GM12872 (cell line): Measurements from ENCODE around the gene ZNF683.

Experiments used
- TF ChIP-seq, protein P1 (sequence below): IDR thresholded peaks from 3 replicates; pipeline ENCODE4 v1.5.1; 2011; ENCODE audit warnings: low read depth, mild to moderate bottlenecking, low read length, moderate library complexity; ENCODE audit not compliant: insufficient read depth

ZNF683 gene

DNA sequence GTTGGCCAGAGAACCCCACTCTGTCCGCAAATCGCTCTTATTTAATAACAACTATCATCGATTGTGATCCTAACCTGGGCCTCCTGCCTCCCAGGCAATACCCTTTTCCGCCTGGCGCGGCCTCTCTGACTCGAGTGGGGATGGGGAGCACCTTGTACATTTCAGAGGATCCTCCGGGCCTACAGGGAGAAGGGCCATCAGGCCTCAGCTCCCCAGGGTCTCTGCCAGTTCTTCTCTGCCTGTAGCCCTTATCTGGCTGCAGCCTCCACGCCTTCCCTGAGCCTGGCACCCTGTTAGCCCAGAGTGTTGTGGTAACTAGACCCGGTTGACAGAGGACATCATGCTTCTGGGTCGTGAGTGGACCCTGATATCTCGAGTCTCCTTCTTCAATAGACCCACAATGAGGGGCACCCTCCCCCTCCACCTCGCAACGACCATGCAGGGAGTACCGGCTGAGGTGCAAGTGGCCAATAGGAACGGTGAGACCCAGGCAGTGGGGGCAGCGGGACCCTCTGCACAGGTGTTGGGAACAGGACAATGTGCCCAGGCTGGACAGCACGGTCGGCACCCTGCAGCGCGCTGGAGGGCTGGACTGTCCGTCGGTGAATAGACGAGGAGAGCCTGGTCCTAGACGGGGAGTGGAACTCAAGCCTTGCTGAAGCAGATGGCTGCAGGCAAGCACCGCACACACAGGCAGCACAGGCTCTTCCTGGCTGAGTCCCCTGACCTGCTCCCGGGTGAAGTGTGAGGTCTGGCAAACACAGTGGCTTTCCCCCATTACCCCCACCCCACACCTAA, 11.5 kb downstream of the ZNF683 start:
- TF ChIP-seq, protein P1, sequence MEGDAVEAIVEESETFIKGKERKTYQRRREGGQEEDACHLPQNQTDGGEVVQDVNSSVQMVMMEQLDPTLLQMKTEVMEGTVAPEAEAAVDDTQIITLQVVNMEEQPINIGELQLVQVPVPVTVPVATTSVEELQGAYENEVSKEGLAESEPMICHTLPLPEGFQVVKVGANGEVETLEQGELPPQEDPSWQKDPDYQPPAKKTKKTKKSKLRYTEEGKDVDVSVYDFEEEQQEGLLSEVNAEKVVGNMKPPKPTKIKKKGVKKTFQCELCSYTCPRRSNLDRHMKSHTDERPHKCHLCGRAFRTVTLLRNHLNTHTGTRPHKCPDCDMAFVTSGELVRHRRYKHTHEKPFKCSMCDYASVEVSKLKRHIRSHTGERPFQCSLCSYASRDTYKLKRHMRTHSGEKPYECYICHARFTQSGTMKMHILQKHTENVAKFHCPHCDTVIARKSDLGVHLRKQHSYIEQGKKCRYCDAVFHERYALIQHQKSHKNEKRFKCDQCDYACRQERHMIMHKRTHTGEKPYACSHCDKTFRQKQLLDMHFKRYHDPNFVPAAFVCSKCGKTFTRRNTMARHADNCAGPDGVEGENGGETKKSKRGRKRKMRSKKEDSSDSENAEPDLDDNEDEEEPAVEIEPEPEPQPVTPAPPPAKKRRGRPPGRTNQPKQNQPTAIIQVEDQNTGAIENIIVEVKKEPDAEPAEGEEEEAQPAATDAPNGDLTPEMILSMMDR = no peak

DNA sequence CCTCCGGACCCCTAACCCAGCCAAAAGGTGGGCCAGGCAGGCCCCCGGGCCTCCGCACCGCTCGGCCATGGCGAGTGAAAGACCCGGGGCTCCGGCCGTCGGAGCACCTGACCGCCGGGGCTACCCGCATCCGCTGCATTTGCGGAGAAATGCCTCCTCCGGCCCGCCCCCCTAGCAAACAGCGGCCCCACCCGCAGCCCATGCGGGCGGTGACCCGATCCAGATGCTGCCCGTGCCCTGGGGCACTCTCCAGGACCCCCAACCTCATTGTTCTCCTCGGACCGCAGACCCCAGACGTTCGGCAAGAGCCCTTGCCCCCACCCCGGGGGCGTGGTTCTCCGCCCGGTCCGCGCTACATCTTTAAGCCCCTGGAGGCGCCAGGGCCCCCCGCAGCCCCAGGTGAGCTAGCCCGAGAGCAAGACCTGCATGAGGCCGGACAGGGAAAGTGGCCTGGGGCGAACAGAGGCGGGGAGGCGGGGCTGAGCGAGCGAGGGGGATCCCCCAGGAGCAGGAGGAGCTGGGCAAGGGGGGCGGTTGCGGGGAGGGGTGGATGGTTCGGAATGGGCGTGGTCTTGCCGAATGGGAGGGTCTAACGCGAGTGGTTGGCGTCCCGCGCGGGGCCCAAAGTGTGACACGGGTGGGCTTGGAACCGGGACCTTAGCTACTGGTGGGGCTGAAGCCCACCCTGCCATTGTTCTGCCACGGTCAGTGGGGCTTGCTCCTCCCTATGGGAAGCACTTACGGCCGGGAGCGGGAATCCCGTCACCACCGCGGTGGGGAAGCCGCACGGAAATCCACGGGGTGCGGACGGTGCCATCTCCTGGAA, 12.4 kb downstream of the ZNF683 start:
- TF ChIP-seq, protein P1 = no peak

DNA sequence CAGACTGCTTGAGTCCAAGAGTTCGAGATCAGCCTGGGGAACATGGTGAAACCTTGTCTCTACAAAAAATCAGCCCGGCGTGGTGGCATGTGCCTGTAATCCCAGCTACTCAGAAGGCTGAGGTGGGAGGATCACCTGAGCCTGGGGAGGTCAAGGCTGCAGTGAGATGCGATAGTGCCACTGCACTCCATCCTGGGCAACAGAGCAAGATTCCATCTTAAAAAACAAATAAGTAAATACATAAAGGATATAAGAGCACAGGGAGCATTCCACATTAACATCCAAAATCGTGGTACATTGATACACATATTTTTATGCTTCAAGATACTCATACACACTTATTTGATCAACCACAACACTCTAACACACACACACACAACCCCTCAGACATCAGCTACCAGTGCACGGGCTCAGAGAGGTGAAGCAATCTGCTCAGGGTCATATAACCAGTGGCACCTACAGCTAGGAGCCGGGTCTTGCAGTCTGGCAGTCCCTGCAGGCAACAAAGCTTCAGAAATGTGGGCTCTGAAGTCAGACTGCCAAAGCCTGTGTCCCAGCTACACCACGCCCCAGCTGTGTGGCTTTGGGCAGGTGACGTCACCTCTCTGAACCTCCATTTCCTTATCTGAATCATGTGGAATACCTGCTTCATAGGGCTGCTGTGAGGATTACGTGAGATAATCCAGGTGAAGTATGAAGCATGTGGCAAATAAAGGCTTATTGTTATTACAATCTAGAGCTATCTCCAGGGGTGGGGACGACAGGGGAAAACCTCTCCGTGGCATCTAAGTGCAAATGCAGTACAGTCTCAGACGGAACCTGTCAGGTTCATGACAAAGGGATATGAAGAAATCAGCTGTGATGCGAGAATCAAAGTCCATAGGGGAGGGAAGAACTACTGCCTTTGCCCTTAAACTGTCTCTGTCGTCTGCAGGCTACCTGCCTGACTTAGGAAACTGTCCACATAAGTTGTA, 13.9 kb downstream of the ZNF683 start:
- TF ChIP-seq, protein P1 = no peak

DNA sequence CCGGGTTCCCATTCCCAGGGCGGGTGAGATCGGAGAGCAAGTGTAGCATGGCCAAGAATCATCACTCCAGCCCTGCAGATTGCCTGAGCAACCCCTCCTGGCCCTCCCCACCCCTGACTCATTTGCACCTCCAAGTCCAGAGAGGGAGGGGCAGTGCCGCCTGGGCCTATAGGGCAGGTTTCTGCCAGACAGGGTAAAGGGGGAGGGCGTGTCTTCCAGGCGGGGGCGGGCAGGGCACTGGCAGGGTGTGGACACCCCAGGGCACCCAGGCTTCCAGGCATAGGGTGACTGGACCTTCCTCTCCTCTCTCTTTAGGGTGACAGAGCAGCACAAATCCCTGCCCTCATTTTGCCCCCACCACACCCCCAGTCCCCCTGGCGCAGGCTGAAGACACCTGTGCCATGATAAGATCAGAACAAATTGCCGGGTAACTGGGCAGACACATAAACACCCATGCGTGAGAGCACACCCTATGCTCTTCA, 15.4 kb downstream of the ZNF683 start:
- TF ChIP-seq, protein P1 = no peak

DNA sequence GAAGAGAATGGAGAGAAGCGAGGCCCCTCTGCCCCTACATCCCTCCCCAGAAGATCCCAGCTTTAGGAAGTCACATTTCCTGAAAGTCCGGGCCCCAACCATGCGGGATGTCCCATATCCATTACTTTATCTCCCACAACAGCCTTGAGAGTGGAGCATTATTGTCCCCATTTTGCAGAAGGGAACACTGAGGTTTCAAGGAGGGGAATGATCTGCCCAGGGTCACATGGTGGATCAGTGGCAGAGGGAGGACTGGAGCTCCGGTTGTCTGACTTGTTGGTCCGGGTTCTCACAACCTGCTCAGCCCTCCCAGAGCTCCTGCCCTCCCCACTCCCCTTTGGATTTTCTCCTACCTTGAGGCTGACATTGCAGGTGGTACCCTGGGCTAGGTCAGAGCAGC, 16.4 kb downstream of the ZNF683 start:
- TF ChIP-seq, protein P1 = no peak

DNA sequence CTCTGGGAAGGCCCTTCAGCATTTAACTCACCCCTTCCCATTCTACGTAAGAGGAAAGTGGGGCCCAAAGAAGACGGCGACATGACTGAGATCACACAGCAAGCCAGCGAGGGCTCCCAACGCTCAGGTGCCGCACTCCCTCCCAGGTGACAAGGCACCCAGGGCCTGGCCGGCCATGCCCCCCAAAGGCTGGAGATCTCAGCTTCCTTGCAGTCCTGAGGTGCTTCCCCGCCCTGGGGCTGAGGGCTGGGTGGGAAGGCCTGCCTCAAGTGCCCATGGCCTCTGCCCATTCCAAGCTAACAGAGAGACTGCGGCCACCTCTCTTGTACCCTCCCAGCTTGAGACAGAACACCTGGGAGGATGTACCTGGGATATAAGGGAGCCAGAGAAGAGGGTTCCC, 17.6 kb downstream of the ZNF683 start:
- TF ChIP-seq, protein P1 = no peak
